ENCODE data around the gene ADORA2A.

The ADORA2A gene

GRCh38 chr22:24427500-24428164 is at the start of gene ADORA2A:
TSS of gene ADORA2A (plus strand) at chr22:24427599. CDS start at chr22:24433405, 5,806 bp downstream.
- DNase-seq, result peak; percentile 83

- DNase-seq, result no peak
Observed at GRCh38 chr22:24379536-24379935, 47.9 kb upstream of the ADORA2A start.

- DNase-seq, result no peak
Observed at GRCh38 chr22:24380220-24380904, 47.0 kb upstream of the ADORA2A start.

- DNase-seq, result no peak
Observed at GRCh38 chr22:24380905-24381230, 46.5 kb upstream of the ADORA2A start.

- DNase-seq, result no peak
Observed at GRCh38 chr22:24383061-24383460, 44.3 kb upstream of the ADORA2A start.

GRCh38 chr22:24384131-24384530 is 43.3 kb upstream of the ADORA2A start:
- DNase-seq, result no peak

- DNase-seq, result no peak
Observed at GRCh38 chr22:24386937-24387471, 40.4 kb upstream of the ADORA2A start.

- DNase-seq, result no peak
Observed at GRCh38 chr22:24389680-24390079, 37.7 kb upstream of the ADORA2A start.

GRCh38 chr22:24390156-24390555 is 37.2 kb upstream of the ADORA2A start:
- DNase-seq, result no peak

GRCh38 chr22:24390576-24390975 is 36.8 kb upstream of the ADORA2A start:
- no peak for DNase-seq

GRCh38 chr22:24391836-24392217 is 35.6 kb upstream of the ADORA2A start:
- no peak for DNase-seq

GRCh38 chr22:24392218-24392931 is 35.0 kb upstream of the ADORA2A start:
- no peak for DNase-seq

GRCh38 chr22:24393012-24393559 is 34.3 kb upstream of the ADORA2A start:
- DNase-seq, result no peak

- DNase-seq, result no peak
Observed at GRCh38 chr22:24393848-24394247, 33.6 kb upstream of the ADORA2A start.

GRCh38 chr22:24394254-24394653 is 33.1 kb upstream of the ADORA2A start:
- no peak for DNase-seq

- no peak for DNase-seq
Observed at GRCh38 chr22:24398409-24398808, 29.0 kb upstream of the ADORA2A start.

- no peak for DNase-seq
Observed at GRCh38 chr22:24400034-24400725, 27.2 kb upstream of the ADORA2A start.

- no peak for DNase-seq
Observed at GRCh38 chr22:24400726-24401596, 26.4 kb upstream of the ADORA2A start.

- DNase-seq, result no peak
Observed at GRCh38 chr22:24401931-24402367, 25.4 kb upstream of the ADORA2A start.

GRCh38 chr22:24402460-24403192 is 24.8 kb upstream of the ADORA2A start:
- DNase-seq, result no peak

GRCh38 chr22:24403346-24403745 is 24.1 kb upstream of the ADORA2A start:
- no peak for DNase-seq
